GM18508 (cell line): ENCODE measurements around the gene UBE2G1.
"Not testable (repeated sequence)": the region's sequence is repeated elsewhere in the genome, so short reads cannot be mapped to it uniquely, and the experiment has no call there.

Experiments
- ATAC-seq: cut with Tn5 transposase; IDR thresholded peaks from one replicate; pipeline ENCODE4 v1.9.1; 2021; ENCODE audit warnings: moderate number of reproducible peaks; ENCODE audit not compliant: insufficient read depth, unreplicated experiment

The UBE2G1 gene, protein sequence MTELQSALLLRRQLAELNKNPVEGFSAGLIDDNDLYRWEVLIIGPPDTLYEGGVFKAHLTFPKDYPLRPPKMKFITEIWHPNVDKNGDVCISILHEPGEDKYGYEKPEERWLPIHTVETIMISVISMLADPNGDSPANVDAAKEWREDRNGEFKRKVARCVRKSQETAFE

DNA sequence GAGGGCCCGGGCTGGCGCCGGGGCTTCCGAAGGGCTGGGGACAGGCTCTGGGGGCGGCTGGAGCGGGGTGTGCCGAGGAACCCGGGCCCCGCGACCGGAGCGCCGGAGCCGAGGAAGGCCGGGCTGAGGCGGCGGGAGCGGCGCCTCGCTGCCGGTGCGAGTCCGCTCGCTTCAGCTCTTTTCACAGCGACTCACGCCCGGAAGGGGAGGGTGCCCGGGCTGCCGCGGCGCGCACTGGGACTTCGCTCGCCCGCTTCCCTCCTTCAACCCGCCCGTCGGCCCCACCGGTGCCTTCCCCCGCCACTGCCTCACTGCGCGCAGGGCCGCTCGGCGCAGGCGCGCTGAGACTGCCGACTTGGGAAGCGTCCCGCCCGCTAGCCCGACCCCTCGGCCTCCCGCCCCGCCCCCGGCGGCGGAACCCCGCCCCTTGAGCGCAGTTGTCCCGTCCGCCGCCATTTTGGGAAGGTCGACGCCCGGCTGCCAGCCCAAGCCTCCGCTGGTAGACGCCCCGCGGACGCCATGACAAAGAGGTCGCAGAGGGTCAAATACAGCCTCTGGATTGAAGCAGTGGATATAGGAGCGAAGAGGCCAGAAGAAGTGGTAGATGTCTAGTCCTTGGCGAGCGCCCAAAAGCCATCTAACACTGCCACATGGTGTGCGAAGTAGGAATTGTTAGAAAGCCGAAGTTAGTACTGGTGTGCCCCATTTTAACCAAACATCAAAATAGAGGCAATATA, at the start of gene UBE2G1:
TSS of gene UBE2G1 (minus strand) at position 349 of the 737 bp plus-strand sequence. CDS start 359 bp downstream, outside the sequence.
- ATAC-seq: peak; percentile 37

DNA sequence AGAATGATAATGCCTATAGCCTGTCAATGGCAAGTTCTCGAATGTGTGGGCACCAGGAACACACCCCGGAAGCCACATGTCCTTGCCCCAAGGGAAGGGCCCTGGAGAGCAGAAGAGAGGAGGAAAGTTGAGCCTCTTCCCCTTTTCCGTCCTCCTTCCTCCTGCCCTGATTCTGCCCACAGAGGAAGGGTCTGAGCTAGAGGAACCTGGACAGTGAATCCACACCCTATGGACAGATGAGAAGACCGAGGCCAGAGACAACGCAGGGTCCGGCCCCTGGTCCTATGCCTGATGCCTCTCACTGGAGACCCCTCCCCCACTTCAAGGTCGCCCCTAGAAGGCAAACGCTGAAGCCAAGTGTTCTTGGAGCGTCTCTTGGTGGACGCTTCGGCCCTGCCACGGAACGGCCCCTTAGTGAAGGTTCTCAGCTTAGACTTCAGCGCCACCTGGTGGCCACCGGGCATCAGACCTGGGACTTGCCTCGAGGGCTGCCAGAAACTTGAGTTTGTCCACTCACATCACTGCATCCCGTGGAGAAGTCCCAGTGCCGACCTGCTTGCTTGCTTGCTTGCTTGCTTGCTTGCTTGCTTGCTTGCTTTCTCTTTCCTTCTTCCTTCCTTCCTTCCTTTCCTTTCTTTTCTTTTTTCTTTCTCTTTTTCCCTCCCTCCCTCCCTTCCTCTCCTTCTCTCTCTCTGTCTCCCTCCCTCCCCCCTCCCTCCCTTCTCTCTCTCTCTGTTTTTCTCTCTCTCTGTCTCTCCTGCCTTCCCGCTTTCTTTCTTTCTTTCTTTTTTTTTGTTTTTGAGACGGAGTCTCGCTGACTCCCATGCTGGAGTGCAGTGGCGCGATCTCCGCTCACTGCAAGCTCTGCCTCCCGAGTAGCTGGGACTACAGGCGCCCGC, 46.7 kb upstream of the UBE2G1 start:
- ATAC-seq: no peak

DNA sequence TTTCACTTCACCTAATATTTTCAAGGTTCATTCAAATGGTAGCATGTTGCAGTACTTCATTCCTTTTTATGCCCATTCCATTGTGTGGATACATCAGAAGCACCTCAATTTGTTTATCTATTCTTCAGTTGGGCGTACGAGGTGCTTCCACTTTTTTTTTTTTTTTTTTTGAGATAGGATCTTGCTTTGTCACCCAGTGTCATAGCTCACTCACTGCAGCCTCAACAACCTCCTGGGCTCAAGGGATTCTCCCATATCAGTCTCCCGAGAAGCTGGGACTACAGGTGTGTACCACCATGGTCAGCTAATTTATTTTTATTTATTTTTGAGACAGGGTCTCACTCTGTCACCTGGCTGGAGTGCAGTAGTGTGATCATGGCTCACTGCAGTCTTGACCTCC, 44.7 kb upstream of the UBE2G1 start:
- no peak for ATAC-seq

DNA sequence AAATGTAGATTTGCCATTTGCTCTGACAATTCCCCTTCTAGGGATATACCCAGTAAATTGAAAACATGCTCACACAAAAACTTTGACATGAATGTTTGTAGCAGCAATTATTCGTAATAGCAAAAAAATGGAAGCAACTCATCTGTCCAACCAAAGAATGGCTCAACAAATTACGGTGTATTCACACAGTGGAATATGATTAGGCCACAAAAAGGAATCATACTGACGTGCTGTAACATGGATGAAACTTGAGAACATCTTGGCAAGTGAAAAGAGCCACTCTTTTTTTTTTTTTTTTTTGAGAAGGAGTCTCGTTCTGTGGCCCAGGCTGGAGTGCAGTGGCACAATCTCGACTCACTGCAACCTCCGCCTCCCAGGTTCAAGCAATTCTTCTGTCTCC, 43.2 kb upstream of the UBE2G1 start:
- no peak for ATAC-seq

DNA sequence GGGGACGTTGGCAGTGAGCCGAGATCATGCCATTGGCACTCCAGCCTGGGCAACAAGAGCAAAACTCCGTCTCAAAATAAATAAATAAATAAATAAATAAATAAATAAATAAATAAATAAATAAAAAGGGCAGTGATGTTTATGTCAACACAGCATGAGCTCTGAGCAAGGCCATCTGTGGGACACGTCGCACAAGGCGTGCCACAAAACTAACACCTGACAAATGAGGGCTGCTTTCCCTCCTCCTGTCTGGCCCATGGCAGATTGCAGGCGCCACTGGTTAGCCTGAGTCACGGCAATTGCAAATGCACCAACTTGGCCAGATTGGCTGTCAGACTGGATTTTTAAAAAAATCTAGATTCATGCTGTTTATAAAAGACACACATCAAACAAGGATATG, 41.4 kb upstream of the UBE2G1 start:
- no peak for ATAC-seq

DNA sequence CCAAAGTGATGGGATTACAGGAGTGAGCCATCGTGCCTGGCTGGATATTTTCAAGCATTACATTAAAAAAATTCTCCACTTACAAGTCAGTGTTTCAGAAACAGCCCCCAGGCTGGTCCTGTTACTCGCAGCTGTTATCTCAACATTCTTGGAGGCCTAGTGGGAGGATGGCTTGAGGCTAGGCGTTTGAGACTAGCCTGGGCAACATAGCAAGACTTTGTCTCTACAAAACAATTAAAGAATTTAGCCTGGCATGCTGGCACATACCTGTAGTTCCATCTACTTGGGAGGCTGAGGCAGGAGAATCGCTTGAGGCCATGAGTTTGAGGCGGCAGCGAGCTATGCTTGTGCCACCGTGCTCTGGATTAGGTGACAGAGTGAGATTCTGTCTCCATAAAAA, 40.7 kb upstream of the UBE2G1 start:
- no peak for ATAC-seq

DNA sequence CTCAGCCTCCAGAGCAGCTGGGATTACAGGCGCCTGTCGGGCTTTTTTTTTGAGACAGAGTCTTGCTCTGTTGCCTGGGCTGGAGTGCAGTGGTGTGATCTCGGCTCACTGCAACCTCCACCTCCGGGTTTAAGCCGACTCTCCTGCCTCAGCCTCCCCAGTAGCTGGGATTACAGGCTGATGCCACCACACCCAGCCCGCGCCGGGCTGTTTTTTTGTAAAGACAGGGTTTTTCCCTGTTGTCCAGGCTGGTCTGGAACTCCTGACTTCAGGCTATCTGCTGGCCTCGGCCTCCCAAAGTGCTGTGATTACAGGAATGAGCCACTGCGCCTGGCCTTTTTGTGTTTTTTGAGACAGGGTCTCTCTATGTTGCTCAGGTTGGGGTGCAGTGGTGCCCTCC, 39.9 kb upstream of the UBE2G1 start:
- no peak for ATAC-seq

DNA sequence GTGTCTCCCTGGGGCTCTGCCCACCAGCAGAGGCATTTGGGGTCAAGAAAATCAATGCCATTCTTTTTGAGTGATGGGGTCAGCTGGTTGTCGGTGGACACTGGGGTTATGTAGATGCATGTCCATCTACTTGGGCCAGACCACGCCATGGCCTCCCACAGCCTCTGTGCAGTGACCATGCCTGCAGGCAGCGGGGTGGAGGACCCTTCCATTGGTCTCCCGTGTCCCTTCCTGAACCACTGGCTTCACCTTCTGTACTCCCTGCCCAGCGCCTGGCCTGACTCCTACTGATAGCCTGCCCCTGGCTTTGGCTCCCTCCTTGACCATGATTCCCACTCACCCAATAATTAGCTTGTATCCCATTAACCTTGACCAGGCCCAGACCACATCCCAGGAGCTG, 39.2 kb upstream of the UBE2G1 start:
- no peak for ATAC-seq

DNA sequence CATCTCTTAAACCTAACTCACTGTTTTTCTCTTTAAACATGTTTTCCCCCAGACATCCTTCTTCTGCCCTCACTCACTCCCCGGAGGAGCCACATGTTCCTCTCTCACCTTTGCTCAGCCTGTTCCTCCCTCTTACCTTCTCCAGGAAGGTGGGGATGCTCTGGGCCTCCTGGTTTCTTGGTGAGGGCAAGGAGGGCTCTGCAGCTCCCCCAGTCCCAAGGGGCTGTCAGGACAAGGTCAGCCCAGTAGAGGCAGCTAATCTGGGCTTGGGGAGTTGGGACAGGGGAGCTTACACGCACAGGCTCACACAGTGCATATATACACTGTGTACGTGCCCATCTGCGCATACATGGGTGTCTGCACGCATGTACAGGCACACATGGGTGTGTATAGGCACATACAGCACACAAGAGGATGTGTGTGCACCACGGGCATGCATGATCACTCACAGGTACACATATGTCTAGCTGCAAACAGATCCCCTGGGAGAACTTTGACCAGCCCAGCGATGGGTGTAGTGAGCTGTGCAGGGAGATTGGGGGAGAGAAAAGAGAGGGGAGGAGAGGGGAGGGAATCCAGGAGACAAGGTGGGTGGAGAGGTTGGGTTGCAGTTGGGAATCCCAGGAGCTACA, 38.7 kb upstream of the UBE2G1 start:
- ATAC-seq: no peak

DNA sequence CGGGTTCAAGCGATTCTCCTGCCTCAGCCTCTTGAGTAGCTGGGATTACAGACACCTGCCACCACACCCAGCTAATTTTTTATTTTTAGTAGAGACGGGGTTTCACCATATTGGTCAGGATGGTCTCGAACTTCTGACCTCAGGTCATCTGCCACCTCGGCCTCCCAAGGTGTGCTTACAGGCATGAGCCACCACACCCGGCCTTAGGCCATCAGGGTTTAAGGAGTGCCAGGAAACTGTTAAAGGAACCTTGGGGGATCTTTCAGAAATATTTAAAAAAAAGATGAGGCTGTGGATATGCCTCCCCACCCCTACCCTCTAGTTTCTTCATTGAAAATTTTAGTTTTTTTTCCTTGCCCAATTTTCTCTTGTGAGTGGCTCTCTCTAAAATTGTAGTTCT, 31.4 kb upstream of the UBE2G1 start:
- ATAC-seq: no peak

DNA sequence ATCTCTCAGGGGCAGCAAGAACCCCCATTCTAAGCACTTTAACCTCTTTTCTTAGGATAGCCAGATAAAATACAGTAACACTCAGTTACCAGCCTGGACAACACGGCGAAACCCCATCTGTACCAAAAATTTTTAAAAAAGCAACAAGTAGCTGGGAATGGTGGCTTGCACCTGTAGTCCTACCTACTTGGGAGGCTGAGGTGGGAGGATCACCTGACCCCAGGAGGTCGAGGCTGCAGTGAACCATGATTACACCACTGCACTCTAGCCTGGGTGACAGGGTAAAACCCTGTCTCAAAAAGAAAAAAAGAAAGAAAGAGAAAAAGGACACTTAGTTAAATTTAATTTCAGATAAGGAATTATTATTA, 28.6 kb upstream of the UBE2G1 start:
- ATAC-seq: no peak

DNA sequence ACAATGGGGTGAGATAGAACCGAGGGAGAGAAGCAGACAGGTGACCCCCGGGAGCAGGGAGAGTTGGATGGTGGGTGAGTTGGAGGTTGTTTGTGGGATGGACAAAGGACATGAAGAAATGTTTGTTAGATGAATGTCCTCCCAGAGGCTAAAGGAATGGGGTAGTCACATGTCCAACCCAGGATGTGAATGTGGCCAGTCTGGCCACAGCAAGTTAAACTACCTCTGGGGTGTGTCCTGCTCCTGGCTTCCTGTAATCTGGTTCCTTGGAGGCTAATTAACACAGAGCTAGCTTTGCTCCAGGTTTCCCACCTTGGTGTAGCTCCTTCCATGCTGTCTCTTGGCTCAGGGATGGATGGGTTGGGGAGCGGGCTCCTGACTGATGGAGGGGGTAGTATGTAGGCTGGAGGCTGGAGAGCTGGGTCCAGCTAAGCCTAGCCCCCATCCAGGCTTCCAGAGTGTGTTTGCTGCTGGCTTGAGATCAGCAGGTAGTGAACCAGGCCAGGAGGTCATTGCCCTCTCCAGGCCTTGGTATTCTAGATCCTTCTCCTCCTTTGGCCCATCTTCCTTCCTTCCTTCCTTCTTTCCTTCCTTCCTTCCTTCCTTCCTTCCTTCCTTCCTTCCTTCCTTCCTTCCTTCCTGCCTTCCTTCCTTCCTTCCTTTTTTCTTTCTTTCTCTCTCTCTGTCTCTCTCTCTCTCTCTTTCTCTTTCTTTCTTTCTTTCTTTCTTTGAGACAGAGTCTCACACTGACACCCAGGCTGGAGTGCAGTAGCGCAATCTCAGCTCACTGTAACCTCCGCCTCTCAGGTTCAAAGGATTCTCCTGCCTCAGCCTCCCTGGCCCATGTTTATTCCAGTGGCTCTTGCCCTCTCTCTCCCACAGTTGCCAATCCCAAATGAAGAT, 28.0 kb upstream of the UBE2G1 start:
- ATAC-seq: no peak

DNA sequence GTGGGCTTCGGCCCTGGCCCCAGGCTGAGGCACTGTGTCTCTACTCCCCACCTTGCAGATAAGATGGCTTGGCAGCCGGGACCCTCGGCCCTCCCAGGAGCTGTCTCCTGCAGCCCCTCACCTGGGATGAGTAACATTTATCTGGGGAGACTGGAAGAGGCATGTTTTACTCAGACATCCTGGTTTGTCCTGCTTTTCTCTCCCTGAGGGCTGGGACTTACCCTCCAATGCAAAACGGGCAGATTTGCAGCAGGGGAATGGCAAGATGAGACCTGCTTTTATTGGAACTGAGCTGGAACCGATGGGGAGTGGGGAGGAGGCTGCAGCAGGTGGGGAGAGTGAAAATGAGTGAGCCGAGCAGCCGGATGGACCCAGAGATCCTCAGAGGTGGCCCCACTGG, 27.3 kb upstream of the UBE2G1 start:
- ATAC-seq: no peak

DNA sequence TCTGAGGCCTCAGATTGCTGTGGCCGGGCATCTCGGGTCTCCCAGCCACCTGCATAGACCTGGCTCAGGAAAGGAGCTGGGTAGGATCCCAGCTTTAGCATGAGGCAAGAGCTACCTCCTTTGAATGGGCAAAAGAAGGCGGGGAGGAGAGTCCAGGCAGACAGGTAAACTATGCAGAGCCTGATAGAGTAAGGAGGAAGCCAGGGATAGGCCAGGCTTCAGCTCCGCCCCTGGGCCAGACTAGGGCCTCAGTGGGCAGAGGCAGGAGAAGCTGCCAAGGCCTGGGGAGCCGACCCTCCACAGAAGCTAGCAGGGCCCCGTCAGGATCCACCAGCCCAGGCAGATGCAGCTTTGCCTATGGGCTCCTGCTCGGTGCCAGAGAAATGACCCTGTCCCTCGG, 22.6 kb upstream of the UBE2G1 start:
- no peak for ATAC-seq

DNA sequence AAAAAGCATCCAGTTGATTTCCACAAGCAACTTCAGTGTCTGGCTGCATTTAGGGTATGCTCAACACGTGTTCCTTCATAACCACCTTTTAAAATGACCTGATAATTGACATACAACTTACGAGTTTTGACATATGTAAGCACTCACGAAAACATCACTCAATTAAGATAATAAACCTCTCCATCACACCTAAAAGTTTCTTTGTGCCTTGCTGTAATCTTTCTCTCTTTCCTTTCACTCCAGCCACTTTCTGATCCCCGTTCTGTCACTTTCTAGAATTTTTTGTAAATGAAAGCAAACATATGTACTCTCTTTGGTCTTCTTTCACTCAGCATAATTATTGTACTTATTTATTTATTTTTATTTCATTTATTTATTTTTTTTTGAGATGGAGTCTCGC, 20.7 kb upstream of the UBE2G1 start:
- ATAC-seq: no peak

DNA sequence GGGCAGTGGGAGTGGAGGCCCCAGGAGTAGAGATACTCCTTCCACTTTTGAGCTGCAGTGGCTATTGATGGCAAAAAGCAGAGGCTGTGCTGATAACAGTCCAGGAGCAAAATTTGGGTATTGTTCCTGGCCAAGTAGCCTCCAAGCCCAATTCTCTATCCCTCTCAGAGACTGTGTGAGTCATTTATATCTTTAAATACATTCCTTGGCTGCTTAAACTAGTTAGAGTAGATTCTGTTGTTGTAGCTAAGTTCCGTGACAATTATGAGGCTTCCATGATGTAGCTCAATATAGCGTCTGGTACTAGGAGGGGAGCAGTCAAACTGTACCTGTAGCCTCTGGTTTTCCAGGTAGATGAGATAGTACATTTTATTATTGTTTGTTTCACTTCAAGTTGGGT, 19.9 kb upstream of the UBE2G1 start:
- ATAC-seq: no peak

DNA sequence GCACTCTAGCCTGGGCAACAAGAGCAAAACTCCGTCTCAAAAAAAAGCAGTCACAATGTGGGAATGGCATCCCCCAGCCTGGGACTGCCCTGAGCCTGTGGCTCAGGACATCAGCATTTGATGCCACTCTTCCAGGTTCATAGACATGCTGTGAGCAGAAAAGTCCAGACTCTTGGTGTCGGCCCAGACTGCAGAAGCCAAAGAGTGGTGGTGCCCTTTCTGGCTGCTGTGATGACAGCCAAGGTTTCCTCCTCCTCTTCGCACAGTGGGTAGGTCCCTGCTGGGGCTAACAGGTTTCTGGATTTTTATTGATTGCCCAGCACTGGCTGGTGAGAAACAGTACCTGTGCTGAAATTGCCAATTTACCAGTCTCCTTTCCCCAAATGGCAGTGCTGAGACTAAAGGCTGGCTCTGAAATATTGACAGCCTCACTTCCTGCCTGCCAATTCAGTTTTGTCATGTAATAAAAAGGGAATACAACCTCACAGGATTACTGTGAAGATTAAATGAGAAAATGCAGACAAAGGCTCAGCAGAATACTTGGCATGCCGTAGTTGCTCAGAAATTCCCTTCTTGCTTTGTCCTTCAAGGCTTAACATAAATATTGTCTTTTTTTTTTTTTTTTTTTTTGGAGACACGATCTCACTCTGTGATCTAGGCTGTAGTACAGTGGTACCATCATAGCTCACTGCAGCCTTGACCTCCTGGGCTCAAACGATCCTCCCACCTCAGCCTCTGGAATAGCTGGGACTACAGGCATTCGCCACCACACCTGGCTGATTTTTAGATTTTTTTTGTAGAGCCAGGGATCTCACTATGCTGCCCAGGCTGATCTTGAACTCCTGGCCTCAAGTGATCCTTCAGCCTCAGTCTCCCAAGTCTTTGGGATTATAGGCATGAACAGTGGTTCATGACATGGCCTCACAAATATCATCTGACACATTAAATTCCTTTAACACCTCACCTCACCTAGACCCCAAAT, 15.5 kb upstream of the UBE2G1 start:
- no peak for ATAC-seq

DNA sequence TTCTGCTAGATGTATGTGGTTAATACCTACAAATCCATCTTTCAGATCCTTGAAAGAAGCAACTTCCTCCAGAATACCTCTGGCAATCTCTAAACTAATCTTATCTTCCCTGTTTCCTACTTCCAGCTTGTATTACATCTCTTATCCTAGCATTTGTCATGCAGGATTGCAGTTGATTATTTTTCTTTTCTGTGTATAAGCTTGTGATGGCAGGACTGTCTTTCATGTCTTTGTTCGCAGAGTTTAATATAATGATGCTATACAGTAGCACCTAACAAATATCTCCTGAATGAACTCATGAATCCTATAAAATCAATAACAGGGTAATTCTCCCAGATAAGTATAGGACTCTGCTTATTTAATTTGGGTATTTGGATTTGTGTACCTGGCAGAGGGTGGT, 12.2 kb upstream of the UBE2G1 start:
- no peak for ATAC-seq

DNA sequence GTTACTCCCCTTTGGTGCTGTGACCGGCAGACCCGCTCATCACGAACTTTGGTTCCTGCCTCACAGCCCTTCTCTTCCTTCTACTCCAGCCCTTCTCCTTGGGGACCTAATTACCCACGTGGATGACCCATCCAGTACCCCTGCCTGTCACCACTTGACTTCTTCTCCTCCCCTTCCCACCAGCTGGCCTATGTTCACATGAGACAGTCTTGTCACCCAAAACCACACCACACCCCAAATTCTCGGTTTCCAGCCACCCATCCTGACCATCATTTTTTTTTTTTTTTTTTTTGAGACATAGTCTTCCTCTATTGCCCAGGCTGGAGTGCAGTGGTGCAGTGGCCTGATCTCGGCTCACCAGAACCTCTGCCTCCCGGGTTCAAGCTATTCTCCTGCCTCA, 10.8 kb upstream of the UBE2G1 start:
- ATAC-seq: not testable (repeated sequence)
